SK-N-SH (cell line): ENCODE measurements around the gene ARID5A. TPM values are rescaled to one million over a fixed set of nuclear protein-coding genes. Genes with fewer than 3 reads are reported as not detected.

Experiments
- CTCF ChIA-PET: fragments of 300-600, 350-600 bp; formaldehyde crosslinking; extraction: SDS; loops from one replicate; lab custom pipeline; 2021; lab: Yijun Ruan, JAX
- POLR2A ChIA-PET: fragments of 350-600 bp; sonication (Branson Sonifier 250); formaldehyde crosslinking; extraction: SDS; loops from one replicate; lab custom pipeline; 2020; ENCODE audit warnings: antibody characterized with exemption, inconsistent platforms; lab: Yijun Ruan, JAX
- DNase-seq: peaks from one replicate; pipeline ENCODE4 v3.0.0; 2012
- H2AFZ ChIP-seq: fragments of 200-600 bp; sonication (generic); 2 replicates; pipeline ENCODE4 v1.8.1; 2016; ENCODE audit warnings: antibody characterized with exemption, mild to moderate bottlenecking, low read depth
- H3F3A ChIP-seq: fragments of 200-600 bp; sonication (generic); replicated peaks from 2 replicates; pipeline ENCODE3; 2016; ENCODE audit warnings: antibody characterized with exemption, mild to moderate bottlenecking; ENCODE audit not compliant: insufficient read depth
- H3K27ac ChIP-seq, 2 experiments: fragments of 200-500 bp in 1 of 2; fragments of 200-600 bp in 1 of 2; sonication (Bioruptor generic) in 1 of 2; sonication (generic), shearing (Covaris generic) in 1 of 2; 2 replicates each; pipeline versions ENCODE4 v1.5.1 to v1.6.1; 2014 to 2016; ENCODE audit warnings: low read depth in 2 of 2, inconsistent platforms in 1 of 2, low read length in 1 of 2, mild to moderate bottlenecking in 1 of 2, mixed read lengths in 1 of 2
- H3K27me3 ChIP-seq: fragments of 200-600 bp; sonication (generic), shearing (Covaris generic); 2 replicates; pipeline ENCODE4 v1.6.1; 2016; ENCODE audit warnings: mixed run types; ENCODE audit not compliant: insufficient read depth
- H3K36me3 ChIP-seq, 2 experiments: fragments of 200-500 bp in 1 of 2; fragments of 200-600 bp in 1 of 2; sonication (Bioruptor generic) in 1 of 2; sonication (generic) in 1 of 2; replicated peaks in 1 of 2; 2 replicates each; pipeline versions ENCODE3 to v1.5.1; 2014 to 2016; ENCODE audit warnings: low read length in 1 of 2, mild to moderate bottlenecking in 1 of 2; ENCODE audit not compliant: insufficient read depth in 2 of 2, control insufficient read depth in 1 of 2
- H3K4me1 ChIP-seq, 2 experiments: fragments of 200-500 bp in 1 of 2; fragments of 200-600 bp in 1 of 2; sonication (Bioruptor generic) in 1 of 2; sonication (generic), shearing (Covaris generic) in 1 of 2; 2 replicates each; pipeline versions ENCODE4 v1.5.1 to v1.6.1; 2014 to 2016; ENCODE audit warnings: low read depth in 1 of 2, low read length in 1 of 2, mixed run types in 1 of 2; ENCODE audit not compliant: insufficient read depth in 2 of 2, control insufficient read depth in 1 of 2
- H3K4me2 ChIP-seq: fragments of 200-600 bp; sonication (generic), shearing (Covaris generic); 2 replicates; pipeline ENCODE4 v1.6.1; 2017; ENCODE audit warnings: mixed run types
- H3K4me3 ChIP-seq, 2 experiments: fragments of 200-500 bp in 1 of 2; fragments of 200-600 bp in 1 of 2; sonication (Bioruptor generic) in 1 of 2; sonication (generic), shearing (Covaris generic) in 1 of 2; 2 replicates each; pipeline versions ENCODE4 v1.5.1 to v1.8.1; 2014 to 2016; ENCODE audit warnings: low read depth in 2 of 2, inconsistent platforms in 1 of 2, low read length in 1 of 2, mild to moderate bottlenecking in 1 of 2, mixed read lengths in 1 of 2, moderate library complexity in 1 of 2
- H3K79me2 ChIP-seq: fragments of 200-600 bp; sonication (generic); 2 replicates; pipeline ENCODE4 v1.8.1; 2017; ENCODE audit warnings: mild to moderate bottlenecking; ENCODE audit not compliant: insufficient read depth
- H3K9ac ChIP-seq: fragments of 200-600 bp; sonication (generic); 2 replicates; pipeline ENCODE4 v1.6.1; 2017; ENCODE audit warnings: mixed run types
- H3K9me2 ChIP-seq: fragments of 200-600 bp; sonication (generic); 2 replicates; pipeline ENCODE4 v1.6.1; 2017; ENCODE audit warnings: mixed run types
- H3K9me3 ChIP-seq: fragments of 200-600 bp; sonication (generic); 2 replicates; pipeline ENCODE4 v1.6.1; 2017; ENCODE audit warnings: mixed run types, mild to moderate bottlenecking, moderate library complexity
- H4K20me1 ChIP-seq: fragments of 200-600 bp; sonication (generic); 2 replicates; pipeline ENCODE4 v1.6.1; 2017; ENCODE audit warnings: mild to moderate bottlenecking, mixed run types; ENCODE audit not compliant: insufficient read depth
- CHD2 ChIP-seq: fragments of 150-350 bp; IDR thresholded peaks from 2 replicates; pipeline ENCODE4 v1.6.1; 2018; ENCODE audit warnings: low read length; ENCODE audit not compliant: partially characterized antibody
- CTCF ChIP-seq: fragments of 200-600 bp; sonication (generic); IDR thresholded peaks from 2 replicates; pipeline ENCODE4 v1.6.1; 2017; ENCODE audit warnings: antibody characterized with exemption, mild to moderate bottlenecking, moderate library complexity
- EP300 ChIP-seq, 2 experiments: IDR thresholded peaks; 2 replicates each; pipeline versions ENCODE4 v1.4.0 to v1.6.1; 2012; ENCODE audit warnings: borderline replicate concordance in 1 of 2, low read depth in 1 of 2, low read length in 1 of 2
- FOSL2 ChIP-seq: IDR thresholded peaks from 2 replicates; pipeline ENCODE4 v1.4.0; 2012; ENCODE audit warnings: low read depth, mild to moderate bottlenecking, moderate library complexity, borderline replicate concordance
- FOXJ3 ChIP-seq: sonication (generic); formaldehyde crosslinking; IDR thresholded peaks from 2 replicates; pipeline ENCODE4 v1.5.1; 2020; ENCODE audit warnings: mild to moderate bottlenecking, missing genetic modification reagents
- GABPA ChIP-seq: IDR thresholded peaks from 2 replicates; pipeline ENCODE4 v1.4.0; 2012; ENCODE audit warnings: low read depth, mild to moderate bottlenecking
- JUND ChIP-seq: IDR thresholded peaks from 2 replicates; pipeline ENCODE4 v1.4.0; 2012
- MAX ChIP-seq: IDR thresholded peaks from 2 replicates; pipeline ENCODE4 v1.4.0; 2012; ENCODE audit warnings: low read depth
- NFIC ChIP-seq: IDR thresholded peaks from 2 replicates; pipeline ENCODE4 v1.4.0; 2012; ENCODE audit warnings: borderline replicate concordance
- PBX3 ChIP-seq: IDR thresholded peaks from 2 replicates; pipeline ENCODE4; 2012
- RCOR1 ChIP-seq: fragments of 150-350 bp; IDR thresholded peaks from 2 replicates; pipeline ENCODE4 v1.6.1; 2017; ENCODE audit warnings: antibody characterized with exemption, low read length
- RXRA ChIP-seq: IDR thresholded peaks from 2 replicates; pipeline ENCODE4 v1.4.0; 2012; ENCODE audit warnings: low read depth, mild to moderate bottlenecking, borderline replicate concordance
- TAF1 ChIP-seq: IDR thresholded peaks from 2 replicates; pipeline ENCODE4 v1.6.1; 2012; ENCODE audit warnings: low read depth, mild to moderate bottlenecking, low read length, moderate library complexity, borderline replicate concordance
- USF1 ChIP-seq: IDR thresholded peaks from 2 replicates; pipeline ENCODE4 v1.4.0; 2012; ENCODE audit warnings: low read depth, borderline replicate concordance
- USF2 ChIP-seq: fragments of 150-350 bp; IDR thresholded peaks from 2 replicates; pipeline ENCODE4 v1.6.1; 2017; ENCODE audit warnings: antibody characterized with exemption, low read length, low read depth, borderline replicate concordance
- ZBTB33 ChIP-seq: IDR thresholded peaks from 2 replicates; pipeline ENCODE4 v1.4.0; 2012; ENCODE audit warnings: low read depth, borderline replicate concordance
- WGBS: methylation state at CpG from one replicate; pipeline ENCODE4 v1.1.6; 2017; ENCODE audit warnings: low lambda C conversion rate; 5-methylcytosine and 5-hydroxymethylcytosine counted together
- polyA plus RNA-seq, 3 experiments: library from polyadenylated mRNA; depleted of rRNA; stranded (reverse); fragments of >200 nt; gene quantifications; 2 replicates each; pipeline ENCODE4 v1.2.3, GENCODE V29; 2012

Gene ARID5A
- polyA plus RNA-seq, 1 of the 3 experiments (the other 2 are of a cell fraction): 3.3 TPM

GRCh38 chr2:96501471-96501874 is 35.1 kb upstream of the ARID5A start:
- H3F3A ChIP-seq: no peaks in the 10 kb centered on the region
- H3K4me3 ChIP-seq: no peak overlapping the region
- no peak overlapping the region for H3K4me2 ChIP-seq
- CTCF ChIA-PET: interaction anchor here (1.1 kb wide), 1 partner anchor 18 kb away, joined by 3 read pairs; no protein-coding TSS in a partner anchor
- POLR2A ChIA-PET: no interaction called here
- H3K9ac ChIP-seq: no peak overlapping the region
- no peaks in the 10 kb centered on the region for H3K9me2 ChIP-seq
- no peak overlapping the region for H3K27ac ChIP-seq
- no peaks in the 10 kb centered on the region for H4K20me1 ChIP-seq
- H3K27me3 ChIP-seq: peaks cover 43% of the 10 kb centered on the region
- H3K4me1 ChIP-seq: peaks cover 0 to 4% of the 10 kb centered on the region in 2 experiments; a peak in 1 of 4 replicates
- no peak for TF ChIP-seq CTCF
- no peak for TF ChIP-seq NFIC
- no peak for TF ChIP-seq FOSL2
- TF ChIP-seq FOXJ3: no peak
- no peak for TF ChIP-seq ZBTB33
- no peak for TF ChIP-seq JUND
- no peak for TF ChIP-seq MAX
- TF ChIP-seq, all 33 proteins: peak for 0
- DNase-seq: no peak
- WGBS: no CpG with 5 or more reads among the region's 2 CpGs
- Histone ChIP-seq H3K36me3 (no peaks in the 10 kb centered on the region), H2AFZ (no peak overlapping the region), H3K9me3 (no peaks in the 10 kb centered on the region), H3K79me2 (no peaks in the 10 kb centered on the region)

- H3K79me2 ChIP-seq: no peaks in the 10 kb centered on the region
- H3K27ac ChIP-seq: no peak overlapping the region
- ChIA-PET POLR2A (no interaction called here), CTCF (interaction anchor here (1.1 to 13.9 kb wide), 2 partner anchors 17 to 95 kb away, joined by 3 to 273 read pairs; no protein-coding TSS in a partner anchor)
- H3F3A ChIP-seq: no peaks in the 10 kb centered on the region
- H3K9ac ChIP-seq: no peak overlapping the region
- H3K36me3 ChIP-seq: no peaks in the 10 kb centered on the region
- no peak overlapping the region for H3K4me3 ChIP-seq
- H3K9me2 ChIP-seq: no peaks in the 10 kb centered on the region
- 83% methylated on average over 10 of the region's 16 CpGs for WGBS
- H2AFZ ChIP-seq: no peak overlapping the region
- no peaks in the 10 kb centered on the region for H3K9me3 ChIP-seq
- H4K20me1 ChIP-seq: no peaks in the 10 kb centered on the region
- no peak overlapping the region for H3K4me2 ChIP-seq
- no peak for DNase-seq
- H3K4me1 ChIP-seq: peaks cover 0 to 4% of the 10 kb centered on the region in 2 experiments; a peak in 1 of 4 replicates
- peaks cover 41% of the 10 kb centered on the region for H3K27me3 ChIP-seq
- no peak for TF ChIP-seq PBX3
- no peak for TF ChIP-seq CTCF
- no peak for TF ChIP-seq GABPA
- TF ChIP-seq USF2: no peak
- TF ChIP-seq CHD2: no peak
- TF ChIP-seq USF1: no peak
- TF ChIP-seq TAF1: no peak
- no peak for TF ChIP-seq RXRA
- TF ChIP-seq EP300 (IDR thresholded peaks at IDR 0.05; ENCODE audit: borderline replicate concordance in 1 of 2, low read depth in 1 of 2, low read length in 1 of 2): no peak
- no peak for TF ChIP-seq RCOR1
These were observed 34.4 kb upstream of the ARID5A start for GRCh38 chr2:96501886-96502810.
